NCI-H524 treated with DMSO at 0.1 percent for 48 hours (cell line): ENCODE data around the gene DMAC2.
"Not testable (repeated sequence)": the region's sequence is repeated elsewhere in the genome, so short reads cannot be mapped to it uniquely, and the experiment has no call there.

Source experiments
- DNase-seq: peaks from one replicate; lab custom pipeline; 2025; lab: John Stamatoyannopoulos, UW

DMAC2 gene

GRCh38 chr19:41439441-41440222, at the start of gene DMAC2:
Gene DMAC2, minus strand, starts transcription at chr19:41439912. Its CDS starts 13 bp downstream, at chr19:41439899.
- peak; percentile 97 for DNase-seq

- DNase-seq: not testable (repeated sequence)
Observed at GRCh38 chr19:41486953-41487352, 47.2 kb upstream of the DMAC2 start.

- no peak for DNase-seq
Observed at GRCh38 chr19:41484822-41485221, 45.1 kb upstream of the DMAC2 start.

GRCh38 chr19:41480336-41480735, 40.6 kb upstream of the DMAC2 start:
- no peak for DNase-seq

GRCh38 chr19:41479757-41480191, 40.1 kb upstream of the DMAC2 start:
- no peak for DNase-seq

- no peak for DNase-seq
Observed at GRCh38 chr19:41478875-41479756, 39.4 kb upstream of the DMAC2 start.

- DNase-seq: no peak
Observed at GRCh38 chr19:41478171-41478570, 38.5 kb upstream of the DMAC2 start.

- DNase-seq: no peak
Observed at GRCh38 chr19:41476583-41476982, 36.9 kb upstream of the DMAC2 start.

GRCh38 chr19:41463257-41464256, 23.8 kb upstream of the DMAC2 start:
- DNase-seq: not testable (repeated sequence)

GRCh38 chr19:41462497-41462896, 22.8 kb upstream of the DMAC2 start:
- DNase-seq: no peak

- no peak for DNase-seq
Observed at GRCh38 chr19:41457241-41457640, 17.5 kb upstream of the DMAC2 start.

GRCh38 chr19:41456342-41456918, 16.7 kb upstream of the DMAC2 start:
- no peak for DNase-seq

GRCh38 chr19:41455936-41456335, 16.2 kb upstream of the DMAC2 start:
- DNase-seq: no peak

- DNase-seq: no peak
Observed at GRCh38 chr19:41452584-41453275, 13.0 kb upstream of the DMAC2 start.

- no peak for DNase-seq
Observed at GRCh38 chr19:41449865-41450178, 10.1 kb upstream of the DMAC2 start.

GRCh38 chr19:41449079-41449864, 9.6 kb upstream of the DMAC2 start:
- DNase-seq: no peak

GRCh38 chr19:41447732-41448332, 8.1 kb upstream of the DMAC2 start:
- DNase-seq: no peak

GRCh38 chr19:41445575-41445974, 5.9 kb upstream of the DMAC2 start:
- no peak for DNase-seq

- DNase-seq: no peak
Observed at GRCh38 chr19:41443813-41444455, 4.2 kb upstream of the DMAC2 start.
